Measurements from ENCODE around the gene ACAT1.
A peak's percentile ranks its signal among the peaks of the same experiment; 100 is the strongest.
"Not testable (repeated sequence)": the region's sequence is repeated elsewhere in the genome, so short reads cannot be mapped to it uniquely, and the experiment has no call there.

Gene ACAT1

GRCh38 chr11:108121274-108122155 lies at the start of gene ACAT1:
Gene ACAT1, plus strand, starts transcription at chr11:108121567. Its CDS starts 40 bp downstream, at chr11:108121607.
- no peak for FAIRE-seq

GRCh38 chr11:108084811-108085210 lies 36.6 kb upstream of the ACAT1 start:
- no peak for FAIRE-seq

- no peak for FAIRE-seq
Observed at GRCh38 chr11:108085672-108086071, 35.7 kb upstream of the ACAT1 start.

- no peak for FAIRE-seq
Observed at GRCh38 chr11:108092134-108092533, 29.2 kb upstream of the ACAT1 start.

- peak; percentile 96 for FAIRE-seq
Observed at GRCh38 chr11:108093128-108093904, 28.1 kb upstream of the ACAT1 start.

- no peak for FAIRE-seq
Observed at GRCh38 chr11:108097179-108097578, 24.2 kb upstream of the ACAT1 start.

- no peak for FAIRE-seq
Observed at GRCh38 chr11:108101090-108101775, 20.1 kb upstream of the ACAT1 start.

- FAIRE-seq = no peak
Observed at GRCh38 chr11:108111126-108111525, 10.2 kb upstream of the ACAT1 start.

- FAIRE-seq = no peak
Observed at GRCh38 chr11:108112057-108112456, 9.3 kb upstream of the ACAT1 start.

GRCh38 chr11:108115500-108116140 lies 5.7 kb upstream of the ACAT1 start:
- no peak for FAIRE-seq

- no peak for FAIRE-seq
Observed at GRCh38 chr11:108117746-108118371, 3.5 kb upstream of the ACAT1 start.

- FAIRE-seq = not testable (repeated sequence)
Observed at GRCh38 chr11:108120936-108121273, 462 bp upstream of the ACAT1 start.

- FAIRE-seq = no peak
Observed at GRCh38 chr11:108122166-108122628, 830 bp downstream of the ACAT1 start.

GRCh38 chr11:108125096-108125495 lies 3.7 kb downstream of the ACAT1 start:
- no peak for FAIRE-seq

GRCh38 chr11:108128772-108129171 lies 7.4 kb downstream of the ACAT1 start:
- FAIRE-seq = no peak

- FAIRE-seq = no peak
Observed at GRCh38 chr11:108131993-108132392, 10.6 kb downstream of the ACAT1 start.

GRCh38 chr11:108132993-108133538 lies 11.7 kb downstream of the ACAT1 start:
- FAIRE-seq = not testable (repeated sequence)

GRCh38 chr11:108135845-108136544 lies 14.6 kb downstream of the ACAT1 start:
- FAIRE-seq = no peak

- FAIRE-seq = no peak
Observed at GRCh38 chr11:108137212-108137611, 15.8 kb downstream of the ACAT1 start.

GRCh38 chr11:108142304-108142703 lies 20.9 kb downstream of the ACAT1 start:
- no peak for FAIRE-seq

GRCh38 chr11:108144615-108145014 lies 23.2 kb downstream of the ACAT1 start:
- FAIRE-seq = no peak

All from endometrium (tissue), 2 donors.